ENCODE measurements around the gene PRKCQ.
"Not testable (repeated sequence)": the region's sequence is repeated elsewhere in the genome, so short reads cannot be mapped to it uniquely, and the experiment has no call there.

The PRKCQ gene

DNA sequence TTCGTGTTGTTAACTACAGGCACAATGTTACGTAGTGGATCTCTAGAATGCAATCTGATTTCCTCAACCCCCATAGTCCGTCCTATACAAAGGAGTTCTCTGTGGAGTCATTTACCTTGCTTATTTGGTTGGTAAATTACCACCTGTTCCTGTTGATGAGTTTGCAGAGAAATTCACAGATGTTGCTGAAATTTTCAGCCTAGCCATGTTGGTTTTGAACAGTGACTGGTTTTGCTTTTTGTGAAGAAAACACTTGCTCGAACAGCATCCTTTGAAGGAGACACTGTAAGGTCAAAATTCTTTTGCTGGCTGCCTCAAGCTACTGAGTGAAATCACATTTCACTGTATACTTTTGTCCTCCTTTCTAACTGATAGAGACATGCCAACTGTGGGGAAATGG, 15.4 kb upstream of the PRKCQ start:
- DNase-seq (ENCODE audit: low spot score), result peak; percentile 14

DNA sequence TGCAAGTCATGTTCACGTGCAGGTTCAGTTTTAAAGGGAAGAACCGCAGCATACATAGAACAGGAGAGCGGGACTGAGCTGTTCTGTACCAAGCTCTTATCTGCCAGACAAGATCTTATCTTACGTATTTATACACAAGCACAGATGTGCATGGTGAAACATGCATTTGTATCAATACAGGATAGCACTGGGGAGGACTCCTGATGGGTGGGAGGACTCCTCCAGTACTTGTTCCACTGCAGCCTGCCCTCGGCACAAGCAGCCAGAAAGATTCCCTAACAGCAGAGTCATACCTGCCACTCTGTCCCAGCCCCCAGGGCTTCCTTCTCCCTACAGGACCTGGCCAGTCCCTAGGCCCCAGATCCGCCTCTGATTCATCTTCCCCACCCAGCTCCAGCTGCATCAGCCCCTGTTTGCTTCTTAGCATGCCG, 13.2 kb upstream of the PRKCQ start:
- DNase-seq (ENCODE audit: low spot score), result peak; percentile 38

DNA sequence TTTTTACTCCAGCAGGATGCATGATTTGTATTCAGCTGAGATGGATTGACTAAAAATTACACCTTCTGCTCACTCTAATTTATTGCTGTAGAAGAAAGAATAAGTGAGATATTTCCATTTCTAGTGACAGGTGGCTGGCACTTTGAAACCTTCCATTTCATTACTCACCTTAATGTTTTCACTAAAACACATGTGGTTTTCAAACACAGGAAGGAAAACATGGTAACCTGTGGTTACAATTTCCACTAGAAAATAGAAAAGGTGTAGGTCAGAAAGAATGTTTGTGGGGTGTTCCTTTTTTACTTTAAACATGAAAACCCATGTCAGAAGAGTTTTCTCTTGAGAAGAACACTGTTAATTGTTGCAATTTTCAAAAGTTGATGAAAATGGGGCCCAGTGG, 12.0 kb upstream of the PRKCQ start:
- peak; percentile 62 for DNase-seq (ENCODE audit: low spot score)

- DNase-seq (ENCODE audit: low spot score), result no peak
Measured at GRCh38 chr10:6591668-6592067, 11.6 kb upstream of the PRKCQ start.

GRCh38 chr10:6590100-6590499, 10.0 kb upstream of the PRKCQ start:
- no peak for DNase-seq (ENCODE audit: low spot score)

- no peak for DNase-seq (ENCODE audit: low spot score)
Measured at GRCh38 chr10:6589287-6590094, 9.4 kb upstream of the PRKCQ start.

DNA sequence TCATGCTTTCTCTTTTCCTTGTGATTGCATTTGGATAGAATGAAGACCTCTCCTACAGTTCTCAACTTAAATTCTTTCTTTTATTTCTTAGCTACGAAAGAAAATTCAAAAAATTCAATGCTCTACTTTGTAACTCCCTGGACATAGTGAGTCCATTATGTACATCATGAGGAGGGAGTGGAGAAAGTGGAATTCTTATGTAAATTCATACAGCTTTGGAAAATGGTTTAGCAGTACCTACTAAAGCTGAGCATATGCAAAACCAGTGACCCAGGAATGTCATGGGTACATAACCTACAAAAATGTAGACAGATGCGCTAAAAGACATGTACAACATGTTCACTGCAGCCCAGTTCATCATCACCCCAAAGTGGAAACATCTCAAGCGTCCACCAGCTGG, 8.8 kb upstream of the PRKCQ start:
- DNase-seq (ENCODE audit: low spot score), result no peak

GRCh38 chr10:6588082-6588481, 8.0 kb upstream of the PRKCQ start:
- DNase-seq (ENCODE audit: low spot score), result no peak

DNA sequence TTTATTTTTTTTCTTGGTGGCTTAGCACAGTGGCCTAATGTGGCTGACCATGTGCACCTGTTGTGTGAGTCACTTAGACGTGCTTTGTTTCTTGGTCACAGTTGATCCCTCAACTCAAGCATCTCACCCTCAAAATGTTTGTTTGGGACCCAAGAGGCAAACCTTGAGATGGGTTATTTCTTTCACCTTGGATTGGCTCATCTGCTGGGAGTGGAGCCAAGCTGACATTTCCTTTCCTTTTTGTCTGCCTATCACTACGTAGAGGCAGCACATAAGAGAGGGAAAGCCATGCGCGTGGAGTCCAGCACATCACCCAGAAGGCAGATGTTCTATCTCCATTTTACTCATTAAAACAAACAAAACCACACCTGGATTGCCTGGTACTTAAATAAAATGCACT, 6.4 kb upstream of the PRKCQ start:
- peak; percentile 45 for DNase-seq (ENCODE audit: low spot score)

DNA sequence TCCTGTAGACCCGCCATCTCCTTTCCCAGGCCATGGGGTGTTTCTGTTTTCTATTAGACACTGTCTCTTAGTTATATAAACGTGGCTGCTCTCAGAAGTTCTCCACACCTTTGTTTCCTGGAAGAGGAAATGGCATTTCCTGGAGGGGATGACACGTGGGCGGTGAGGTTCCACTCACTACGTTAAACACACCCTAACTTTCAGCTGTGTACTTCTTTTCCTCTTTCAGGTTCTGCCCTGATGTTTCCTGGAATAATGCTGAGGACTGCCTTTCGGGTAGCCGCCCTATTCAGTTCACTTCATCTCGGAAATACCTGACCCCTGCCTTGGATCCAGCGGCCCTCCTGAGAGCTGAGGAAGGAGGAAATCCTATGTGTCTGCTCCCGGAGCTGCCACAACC, 3.4 kb upstream of the PRKCQ start:
- peak; percentile 79 for DNase-seq (ENCODE audit: low spot score)

DNA sequence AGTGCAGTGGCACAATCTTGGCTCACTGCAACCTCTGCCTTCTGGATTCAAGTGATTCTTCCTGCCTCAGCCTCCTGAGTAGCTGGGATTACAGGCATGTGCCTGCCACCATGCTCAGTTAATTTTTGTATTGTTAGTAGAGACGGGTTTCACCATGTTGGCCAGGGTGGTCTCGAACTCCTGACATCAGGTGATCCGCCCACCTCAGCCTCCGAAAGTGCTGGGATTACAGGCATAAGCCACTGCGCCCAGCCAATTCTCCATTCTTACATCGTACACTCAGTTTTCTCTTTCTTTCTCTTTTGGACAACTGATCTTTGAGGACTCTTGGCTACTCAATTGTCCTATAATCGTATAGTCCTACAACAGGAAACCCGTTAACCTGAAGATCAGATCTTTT, 2.8 kb upstream of the PRKCQ start:
- DNase-seq (ENCODE audit: low spot score), result not testable (repeated sequence)

GRCh38 chr10:6582298-6582697, 2.2 kb upstream of the PRKCQ start:
- no peak for DNase-seq (ENCODE audit: low spot score)

- DNase-seq (ENCODE audit: low spot score), result no peak
Measured at GRCh38 chr10:6581778-6582228, 1.7 kb upstream of the PRKCQ start.

DNA sequence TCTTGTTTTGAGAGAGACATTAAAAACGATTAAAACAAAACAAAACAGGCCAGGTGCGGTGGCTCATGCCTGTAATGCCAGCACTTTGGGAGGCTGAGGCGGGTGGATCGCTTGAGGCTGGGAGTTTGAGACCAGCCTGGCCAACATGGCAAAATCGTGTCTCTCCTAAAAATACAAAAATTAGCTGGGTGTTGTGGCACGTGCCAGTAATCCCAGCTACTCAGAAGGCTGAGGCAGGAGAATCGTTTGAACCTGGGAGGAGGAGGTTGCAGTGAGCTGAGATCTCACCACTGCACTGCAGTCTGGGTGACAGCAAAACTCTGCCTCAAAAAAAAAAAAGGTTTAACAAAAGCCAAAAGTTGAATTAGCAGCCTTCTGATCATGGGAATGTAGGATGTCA, 1.1 kb upstream of the PRKCQ start:
- DNase-seq (ENCODE audit: low spot score), result not testable (repeated sequence)

DNA sequence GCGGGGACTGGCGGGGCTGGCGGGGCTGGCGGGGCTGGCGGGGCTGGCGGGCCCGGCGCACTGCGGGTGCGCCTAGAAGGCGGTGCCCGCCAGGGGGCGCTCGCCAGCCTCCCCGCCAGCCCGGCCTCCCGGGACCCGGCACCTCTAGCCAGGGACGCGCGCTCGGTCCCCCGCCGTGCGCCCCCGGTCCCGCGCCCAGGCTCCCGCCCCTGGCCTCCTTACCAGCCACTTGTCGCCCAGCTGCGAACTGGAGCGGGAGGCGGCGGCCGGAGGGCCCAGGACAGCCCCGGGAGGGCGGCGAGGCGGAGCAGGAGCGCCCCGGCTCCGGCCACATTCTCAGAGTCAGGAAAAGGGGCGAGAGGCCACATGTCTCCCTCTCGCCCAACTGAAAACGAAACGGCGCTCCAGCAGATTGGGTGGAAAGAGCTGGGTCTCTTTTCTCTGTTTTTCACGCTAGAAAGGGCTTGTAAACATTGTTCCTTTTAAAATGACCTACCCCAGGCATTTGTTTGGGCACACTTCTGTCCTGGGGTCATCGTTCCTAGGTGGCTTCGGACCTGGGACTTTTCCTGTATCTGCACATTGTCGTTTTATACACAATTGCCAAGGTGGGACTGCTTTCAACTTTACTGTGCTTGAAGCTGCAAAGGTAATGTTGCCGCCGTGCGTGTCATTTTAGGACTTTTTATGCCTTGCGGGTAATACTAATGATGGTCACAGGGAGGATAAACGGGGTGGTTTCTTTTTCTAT, 378 bp upstream of the PRKCQ start:
- DNase-seq (ENCODE audit: low spot score), result peak; percentile 83

DNA sequence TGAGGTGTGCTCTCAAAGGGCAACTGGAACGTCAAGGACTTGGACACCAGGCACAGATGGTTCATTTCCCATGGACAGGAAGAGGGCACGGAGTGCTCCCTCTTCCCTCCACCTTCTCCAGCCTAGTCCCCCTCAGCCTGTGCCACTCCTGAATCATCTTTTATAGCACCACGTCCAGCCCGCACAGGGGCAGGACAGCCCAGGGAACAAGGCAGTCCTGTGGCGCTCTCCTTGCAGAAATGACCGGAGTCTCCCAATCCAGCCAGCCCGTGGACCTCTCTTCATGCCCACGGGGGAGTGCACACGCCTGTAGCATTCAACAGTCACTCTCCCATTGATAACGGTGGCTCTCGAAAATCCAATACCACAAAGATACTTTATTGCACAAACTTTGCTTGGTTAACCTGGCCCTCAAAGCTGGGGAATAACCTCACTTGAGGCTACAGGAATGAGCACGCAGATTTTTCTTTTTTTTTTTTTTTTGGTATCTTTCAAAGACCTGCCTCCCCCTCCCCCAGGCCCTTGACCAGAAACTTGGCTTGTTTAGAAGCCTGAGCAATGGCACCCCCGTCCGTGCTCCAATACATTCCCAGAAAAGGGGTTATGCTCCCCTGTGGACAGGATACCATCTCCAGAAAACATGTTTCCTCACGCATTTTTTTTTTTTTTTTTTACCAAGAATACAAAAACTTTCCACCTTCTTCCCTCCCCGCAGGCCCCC, 733 bp downstream of the PRKCQ start:
- DNase-seq (ENCODE audit: low spot score), result peak; percentile 46

- no peak for DNase-seq (ENCODE audit: low spot score)
Measured at GRCh38 chr10:6578795-6579182, 1.3 kb downstream of the PRKCQ start.

DNA sequence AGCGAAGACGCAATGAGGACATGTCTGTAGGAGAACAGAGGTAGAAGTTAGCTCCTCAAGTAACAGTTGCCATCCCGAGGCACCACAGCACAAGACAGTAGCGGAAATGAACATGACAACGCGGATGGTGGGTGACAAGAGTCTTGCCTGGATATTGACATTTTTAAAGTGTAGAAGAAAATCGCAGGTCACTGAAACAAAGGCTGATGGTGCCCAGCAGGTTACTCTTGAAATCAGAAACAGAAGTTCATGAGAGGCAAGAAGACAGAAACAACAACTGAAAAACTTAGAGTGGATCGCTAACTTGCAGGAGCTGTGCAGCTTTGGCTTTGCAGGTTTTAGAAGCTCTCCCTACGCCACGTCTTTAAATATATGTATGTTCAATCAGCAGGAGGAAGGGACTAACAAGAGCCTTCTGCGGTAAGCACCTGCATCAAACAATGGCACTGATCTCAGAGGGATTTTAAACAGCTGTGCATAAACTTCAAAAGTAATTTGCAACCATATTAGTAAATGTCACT, 1.8 kb downstream of the PRKCQ start:
- peak; percentile 60 for DNase-seq (ENCODE audit: low spot score)

- no peak for DNase-seq (ENCODE audit: low spot score)
Measured at GRCh38 chr10:6576326-6576725, 3.8 kb downstream of the PRKCQ start.

DNA sequence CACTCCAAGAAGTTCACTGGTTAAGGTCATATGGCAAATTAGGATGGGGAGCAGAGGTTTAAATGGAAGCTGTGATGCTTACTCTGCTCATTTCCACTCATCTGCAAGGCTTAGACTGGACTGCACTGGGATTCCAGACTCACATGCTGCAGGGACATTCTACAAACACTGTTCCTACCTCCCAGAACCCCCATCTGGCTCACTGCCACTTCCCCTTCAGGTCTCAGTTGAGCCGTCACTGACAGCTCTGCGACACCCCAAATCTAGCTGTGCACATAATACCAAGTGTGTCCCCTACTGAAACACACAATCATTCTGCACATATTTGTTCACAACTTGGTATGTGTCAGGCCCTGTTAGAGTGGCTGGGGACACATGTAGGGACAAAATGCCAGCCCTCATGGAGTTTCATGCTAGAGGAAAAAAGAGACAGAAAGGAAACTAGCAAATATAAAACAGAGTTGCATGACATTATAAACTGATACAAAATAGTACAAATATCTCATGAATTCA, 5.4 kb downstream of the PRKCQ start:
- no peak for DNase-seq (ENCODE audit: low spot score)

DNA sequence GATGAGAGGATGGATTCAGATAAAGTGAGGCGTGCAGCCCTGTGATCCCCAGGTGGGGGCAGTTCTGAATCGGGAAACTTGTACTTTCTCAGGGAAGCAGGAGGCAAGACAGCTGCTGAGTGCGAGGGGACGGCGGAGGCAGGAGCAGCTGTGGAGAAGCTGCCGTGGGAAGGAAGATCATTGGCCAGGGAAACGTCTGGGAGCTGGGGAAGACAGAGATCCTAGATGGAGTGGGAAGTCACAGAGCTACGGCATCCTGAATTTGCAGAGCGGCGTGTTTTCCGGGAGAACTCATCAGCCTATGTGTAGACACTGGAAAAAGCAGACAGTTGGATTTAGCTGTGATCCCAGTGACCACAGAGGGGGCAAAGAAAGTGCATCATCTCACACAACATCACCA, 9.2 kb downstream of the PRKCQ start:
- no peak for DNase-seq (ENCODE audit: low spot score)

DNA sequence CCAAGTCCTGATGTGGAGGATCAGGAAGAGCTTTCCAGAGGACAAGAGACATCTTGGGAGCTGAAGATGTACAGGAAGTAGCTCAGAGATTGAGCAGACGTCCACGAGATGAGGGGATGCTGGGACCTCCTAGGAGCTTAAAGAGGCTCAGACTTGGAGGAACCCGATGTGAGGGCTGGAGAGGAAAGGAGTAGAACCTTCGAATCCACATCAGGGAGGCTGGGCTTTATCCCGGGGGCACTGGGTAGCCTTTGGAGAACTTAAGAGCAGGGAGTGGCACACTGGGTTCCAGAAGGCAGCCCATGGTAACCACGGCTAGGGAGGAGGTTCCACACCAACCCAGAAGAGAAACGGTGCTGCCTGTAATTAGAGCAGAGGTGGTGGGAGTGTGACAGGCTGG, 10.8 kb downstream of the PRKCQ start:
- DNase-seq (ENCODE audit: low spot score), result no peak
